PC-3 (cell line): ENCODE data around the gene COL15A1.

Experiments used
- CTCF ChIP-seq: fragments of 300-600 bp; sonication (generic); conservative IDR thresholded peaks from 2 replicates; pipeline ENCODE4 v1.5.1; 2017; ENCODE audit warnings: antibody characterized with exemption, low read depth, mild to moderate bottlenecking, low read length
- EZH2 ChIP-seq: fragments of 300-600 bp; sonication (generic); IDR thresholded peaks from one replicate; pipeline ENCODE4 v1.6.1; 2017; ENCODE audit warnings: antibody characterized with exemption, mild to moderate bottlenecking, low read length; ENCODE audit not compliant: unreplicated experiment

- TF ChIP-seq CTCF (no peak), EZH2 (no peak)
Measured at GRCh38 chr9:98985596-98985995, 41.9 kb downstream of the COL15A1 start.
